Epidermal melanocyte (primary cell): ENCODE data around the gene APOL1.
"Not testable (repeated sequence)": the region's sequence is repeated elsewhere in the genome, so short reads cannot be mapped to it uniquely, and the experiment has no call there.

ENCODE experiments used
- DNase-seq: peaks from one replicate; pipeline ENCODE4 v3.0.0; 2011; ENCODE audit warnings: low spot score; ENCODE audit not compliant: insufficient read length

APOL1 gene, protein sequence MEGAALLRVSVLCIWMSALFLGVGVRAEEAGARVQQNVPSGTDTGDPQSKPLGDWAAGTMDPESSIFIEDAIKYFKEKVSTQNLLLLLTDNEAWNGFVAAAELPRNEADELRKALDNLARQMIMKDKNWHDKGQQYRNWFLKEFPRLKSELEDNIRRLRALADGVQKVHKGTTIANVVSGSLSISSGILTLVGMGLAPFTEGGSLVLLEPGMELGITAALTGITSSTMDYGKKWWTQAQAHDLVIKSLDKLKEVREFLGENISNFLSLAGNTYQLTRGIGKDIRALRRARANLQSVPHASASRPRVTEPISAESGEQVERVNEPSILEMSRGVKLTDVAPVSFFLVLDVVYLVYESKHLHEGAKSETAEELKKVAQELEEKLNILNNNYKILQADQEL

DNA sequence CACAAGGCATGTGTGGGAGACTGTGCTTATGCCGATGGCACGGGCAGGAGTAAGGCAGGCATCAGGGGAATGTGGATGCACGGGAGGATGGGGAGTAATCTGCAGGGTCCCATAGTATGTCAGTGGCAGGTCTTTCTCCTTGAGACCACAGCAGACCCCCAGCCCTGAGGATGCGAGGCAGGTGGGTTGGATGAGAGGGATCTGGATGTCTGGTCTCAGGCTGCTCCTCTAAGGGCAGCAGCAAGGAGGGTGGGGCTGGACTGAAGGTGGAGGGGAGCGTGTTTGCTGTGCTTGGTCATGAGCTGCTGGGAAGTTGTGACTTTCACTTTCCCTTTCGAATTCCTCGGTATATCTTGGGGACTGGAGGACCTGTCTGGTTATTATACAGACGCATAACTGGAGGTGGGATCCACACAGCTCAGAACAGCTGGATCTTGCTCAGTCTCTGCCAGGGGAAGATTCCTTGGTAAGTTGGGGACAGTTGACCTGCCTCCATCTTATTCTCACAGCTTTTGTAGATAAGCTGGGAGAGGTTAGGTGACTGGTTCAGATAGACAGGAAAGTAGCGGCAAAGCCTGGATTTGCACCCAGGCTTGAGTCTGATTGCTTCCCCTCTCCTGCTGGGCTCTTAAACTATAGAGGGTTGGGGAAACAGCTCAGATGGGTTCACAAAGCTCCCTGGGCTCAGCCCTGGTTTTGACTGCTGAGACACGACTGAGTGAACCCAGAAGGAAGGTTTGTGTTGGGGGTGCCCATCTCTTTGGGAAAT, at the start of gene APOL1:
Gene APOL1 (plus strand): TSS at position 380 of the 769 bp plus-strand sequence. CDS start 1,823 bp downstream, outside the sequence.
- no peak for DNase-seq

DNA sequence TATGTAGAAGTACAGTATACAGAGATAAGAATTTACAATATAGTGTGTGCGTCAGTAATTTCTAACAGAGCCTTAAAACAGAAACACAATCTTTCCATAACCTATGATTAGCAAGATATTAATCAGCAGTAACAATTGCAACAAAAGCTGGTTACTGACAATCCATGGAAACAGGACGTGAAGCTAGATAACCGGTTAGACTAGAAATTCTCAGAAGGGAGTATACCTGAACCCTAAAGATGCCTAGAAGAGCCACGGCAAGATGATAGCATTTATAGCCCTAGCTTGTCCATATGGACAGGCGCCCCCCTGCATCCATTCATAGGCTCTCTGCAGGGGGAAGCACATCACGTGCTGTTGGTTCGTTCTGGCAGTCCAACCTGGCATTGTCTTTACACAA, 49.5 kb upstream of the APOL1 start:
- DNase-seq, result not testable (repeated sequence)

DNA sequence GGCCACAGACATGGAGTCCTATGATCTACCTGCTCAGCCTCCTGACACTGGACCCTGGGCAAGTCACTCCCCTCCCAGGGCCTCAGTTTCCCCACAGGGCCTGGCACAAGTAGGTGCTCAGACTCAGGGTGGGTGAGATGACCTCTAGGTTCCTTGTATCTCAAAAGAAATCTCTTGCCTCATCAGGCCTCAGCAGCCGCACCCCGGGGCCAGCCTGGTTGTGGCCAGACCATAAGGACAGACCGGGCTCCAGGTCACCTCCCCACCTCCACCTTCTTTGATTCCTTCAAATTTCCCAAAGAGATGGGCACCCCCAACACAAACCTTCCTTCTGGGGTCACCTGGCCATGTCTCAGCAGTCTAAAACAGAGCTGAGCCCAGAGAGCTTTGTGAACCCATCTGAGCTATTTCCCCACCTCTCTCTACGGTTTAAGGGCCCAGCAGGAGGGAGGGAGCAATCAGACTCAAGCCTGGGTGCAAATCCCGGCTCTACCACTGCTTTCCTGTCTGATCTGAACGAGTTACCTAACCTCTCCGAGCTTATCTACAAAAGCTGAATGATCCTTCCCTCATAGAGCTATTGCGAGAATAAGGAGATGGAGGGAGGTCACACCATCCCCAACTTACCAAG, 48.8 kb upstream of the APOL1 start:
- no peak for DNase-seq

DNA sequence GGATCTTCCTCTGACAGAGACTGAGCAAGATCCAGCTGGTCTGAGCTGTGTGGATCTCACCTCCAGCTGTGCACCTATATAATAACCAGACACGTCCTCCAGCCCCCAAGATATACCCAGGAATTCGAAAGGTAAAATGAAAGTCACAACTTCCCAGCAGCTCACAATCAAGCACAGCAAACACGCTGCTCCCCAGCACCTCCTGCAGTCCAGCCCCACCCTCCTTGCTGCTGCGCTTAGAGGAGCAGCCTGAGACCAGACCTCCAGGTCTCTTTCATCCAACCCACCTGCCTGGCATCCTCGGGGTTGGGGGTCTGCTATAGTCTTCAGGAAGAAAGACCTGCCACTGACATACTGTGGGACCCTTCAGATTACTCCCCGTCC, 48.3 kb upstream of the APOL1 start:
- DNase-seq, result no peak

DNA sequence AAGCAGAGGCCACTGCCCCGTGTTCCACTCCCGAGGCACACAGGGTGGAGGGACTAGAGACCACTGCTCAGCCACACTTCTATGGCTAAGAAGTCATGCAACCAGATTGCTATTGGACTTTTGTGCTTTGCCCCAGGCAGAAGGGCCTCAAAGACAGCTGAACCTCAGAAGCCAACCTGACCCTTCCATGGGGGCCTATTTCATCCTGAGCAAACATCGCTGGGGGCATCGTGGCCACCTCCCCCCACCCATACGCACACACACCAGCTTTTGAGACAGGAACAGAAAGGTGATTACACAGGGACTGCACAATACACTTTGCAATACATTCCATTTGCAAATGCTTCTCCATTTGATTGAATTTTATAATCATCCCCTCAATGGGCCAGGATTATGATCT, 47.4 kb upstream of the APOL1 start:
- not testable (repeated sequence) for DNase-seq

DNA sequence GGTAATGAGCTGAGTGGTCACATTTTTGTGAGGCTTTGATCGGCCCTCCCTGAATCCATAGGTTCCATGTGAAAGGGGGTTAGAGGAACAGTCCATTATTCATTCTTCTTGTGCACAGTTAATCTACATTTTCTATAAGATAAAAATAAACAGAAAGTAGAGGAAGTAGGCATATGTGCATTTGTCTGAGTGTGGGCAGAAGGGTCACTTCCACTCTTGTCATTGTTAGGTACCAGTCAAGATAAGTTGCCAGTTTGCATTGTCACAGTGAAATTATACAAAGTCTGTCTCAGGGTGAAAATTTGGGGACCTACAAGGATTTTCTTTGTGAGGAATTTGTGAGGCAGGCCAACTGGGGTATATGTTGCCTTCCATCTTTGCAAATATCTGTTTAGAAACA, 46.7 kb upstream of the APOL1 start:
- DNase-seq, result no peak

DNA sequence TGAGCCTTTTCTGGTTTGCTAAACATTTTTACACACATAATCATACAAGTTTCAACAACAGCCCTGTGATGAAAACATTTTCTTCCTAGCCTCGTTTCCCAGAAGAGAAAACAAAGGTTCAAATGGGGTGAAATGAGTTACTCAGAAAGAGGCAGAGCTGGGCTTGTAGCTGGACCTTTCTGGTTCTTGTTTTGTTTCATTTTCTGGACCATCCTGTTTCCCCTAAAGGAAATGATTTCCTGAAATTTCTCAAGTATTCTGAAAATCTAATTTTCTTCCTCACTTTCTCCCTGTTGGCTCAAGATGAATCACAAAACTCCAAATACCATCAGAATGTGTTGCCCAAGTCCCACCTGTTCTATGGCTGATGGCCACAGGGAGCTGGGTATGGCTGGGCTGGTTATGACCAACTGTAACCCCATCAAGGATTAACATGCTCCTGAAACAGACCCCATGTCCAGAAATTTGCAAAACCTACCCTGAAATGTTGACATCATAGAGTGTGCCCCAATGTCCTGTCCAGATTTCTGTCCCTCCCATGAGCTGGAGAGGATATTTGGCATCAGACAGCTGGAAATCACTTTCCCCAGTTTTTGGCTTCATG, 44.7 kb upstream of the APOL1 start:
- no peak for DNase-seq

DNA sequence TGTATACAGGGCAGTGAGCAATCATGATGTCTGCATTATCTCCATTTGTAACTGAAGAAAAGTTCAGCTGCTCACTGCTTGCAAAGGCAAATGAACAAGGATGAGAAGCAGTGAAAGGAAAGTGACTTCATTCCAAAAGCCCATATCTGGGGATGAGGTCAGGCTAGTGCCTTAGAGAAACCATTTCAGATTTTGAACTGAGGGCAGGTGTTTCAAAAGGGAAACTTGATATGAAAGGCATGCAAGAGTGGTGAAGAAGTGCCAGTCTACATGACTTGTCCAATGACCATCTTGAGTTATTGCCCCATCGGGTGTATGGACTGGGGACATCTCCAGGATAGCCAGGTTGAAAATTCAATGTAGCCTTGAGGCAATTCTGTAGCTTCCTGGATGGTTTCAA, 44.0 kb upstream of the APOL1 start:
- DNase-seq, result no peak

DNA sequence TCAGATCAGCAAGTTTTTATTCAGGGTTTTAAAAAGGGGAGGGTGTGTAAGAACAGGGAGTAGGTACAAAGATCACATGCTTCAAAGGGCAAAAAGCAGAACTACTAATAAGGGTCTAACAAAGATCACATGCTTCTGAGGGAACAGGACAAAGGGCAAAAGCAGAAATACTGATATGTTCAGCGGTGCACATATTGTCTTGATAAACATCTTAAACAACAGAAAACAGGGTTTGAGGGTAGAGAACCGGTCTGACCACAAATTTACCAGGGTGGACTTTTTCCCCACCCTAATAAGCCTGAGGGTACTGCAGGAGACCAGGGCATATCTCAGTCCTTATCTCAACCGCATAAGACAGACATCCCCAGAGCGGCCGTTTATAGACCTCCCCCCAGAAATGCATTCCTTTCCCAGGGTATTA, 43.4 kb upstream of the APOL1 start:
- DNase-seq, result not testable (repeated sequence)

DNA sequence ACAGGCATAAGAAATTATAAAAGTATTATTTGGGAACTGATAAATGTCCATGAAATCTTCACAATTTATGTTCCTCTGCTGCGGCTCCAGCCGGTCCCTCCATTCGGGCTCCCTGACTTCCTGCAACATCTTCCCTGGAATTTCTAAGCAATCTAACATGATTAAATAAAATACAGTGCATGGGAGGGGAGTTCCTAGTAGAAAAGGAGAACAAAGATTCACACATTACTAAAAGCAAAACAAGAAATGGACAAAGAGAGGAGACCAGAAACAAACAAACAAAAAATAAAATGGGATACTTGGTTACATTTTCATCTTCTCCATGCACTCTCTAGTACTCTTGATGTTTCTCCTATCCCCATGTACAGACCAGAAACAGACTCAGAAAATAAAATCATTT, 42.7 kb upstream of the APOL1 start:
- no peak for DNase-seq

DNA sequence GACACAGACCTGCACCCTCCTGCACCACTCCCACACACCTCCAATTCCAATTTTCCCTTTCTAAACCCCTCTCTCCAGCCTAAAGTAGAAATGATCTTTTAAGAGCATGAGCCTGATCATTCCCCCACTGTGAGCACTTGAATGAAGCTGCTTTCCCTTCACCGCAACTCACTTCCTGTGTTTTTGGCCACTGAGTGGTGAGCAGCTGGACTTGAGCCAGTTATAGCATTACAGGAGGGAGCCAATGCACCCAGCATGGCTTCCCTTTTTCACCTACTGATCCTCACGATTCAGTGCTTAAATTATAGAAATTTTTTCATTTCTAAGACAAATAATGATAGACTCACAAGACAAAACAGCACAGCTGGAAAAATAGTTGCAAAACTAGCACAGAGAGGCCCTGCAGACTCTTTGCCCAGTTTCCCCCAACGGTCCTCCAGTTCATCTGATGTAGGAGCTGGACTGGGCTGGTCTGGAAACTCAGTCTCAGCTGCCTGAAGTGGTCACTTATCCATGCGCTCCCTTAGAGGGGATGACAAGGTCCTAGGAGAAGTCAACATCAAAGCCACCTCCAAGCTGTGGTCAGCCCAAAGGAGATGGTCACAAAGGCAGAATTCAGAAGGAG, 41.6 kb upstream of the APOL1 start:
- no peak for DNase-seq

DNA sequence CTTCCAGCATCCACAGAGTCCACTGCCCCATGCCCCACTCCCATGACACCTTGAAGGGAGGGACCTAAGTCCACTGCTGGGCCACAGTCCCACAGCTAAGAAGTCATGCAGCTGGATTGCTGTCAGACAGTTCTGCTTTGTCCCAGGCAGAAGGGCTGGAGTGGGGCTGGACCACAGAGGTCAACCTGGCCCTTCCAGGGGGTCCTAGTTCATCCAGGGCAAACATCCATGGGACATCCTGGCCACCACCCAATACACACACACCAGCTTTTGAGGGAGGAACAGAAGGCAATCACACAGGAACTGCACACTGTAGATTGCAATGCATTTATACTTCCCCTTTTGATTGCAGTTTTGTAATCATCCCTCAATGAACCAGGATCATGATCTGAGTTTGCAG, 40.0 kb upstream of the APOL1 start:
- no peak for DNase-seq

DNA sequence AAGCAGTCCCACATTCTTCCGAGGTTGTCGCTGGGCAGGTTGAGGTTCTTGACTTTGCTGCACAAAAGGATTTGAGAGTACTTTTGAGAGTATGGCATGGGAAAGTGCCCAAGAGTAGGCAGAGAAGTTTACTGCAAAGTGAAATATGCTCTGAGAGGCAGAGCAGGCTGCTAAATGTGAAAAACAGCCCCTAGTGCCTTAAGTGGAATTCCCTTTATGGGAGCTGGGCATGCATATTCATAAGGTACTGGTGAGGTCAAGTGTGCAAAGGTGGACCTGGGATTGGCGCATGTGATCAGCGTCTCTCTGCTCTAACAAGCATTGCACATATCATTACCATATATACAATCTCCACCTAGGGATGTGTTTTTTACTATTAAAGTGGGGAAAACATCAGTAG, 39.3 kb upstream of the APOL1 start:
- no peak for DNase-seq

DNA sequence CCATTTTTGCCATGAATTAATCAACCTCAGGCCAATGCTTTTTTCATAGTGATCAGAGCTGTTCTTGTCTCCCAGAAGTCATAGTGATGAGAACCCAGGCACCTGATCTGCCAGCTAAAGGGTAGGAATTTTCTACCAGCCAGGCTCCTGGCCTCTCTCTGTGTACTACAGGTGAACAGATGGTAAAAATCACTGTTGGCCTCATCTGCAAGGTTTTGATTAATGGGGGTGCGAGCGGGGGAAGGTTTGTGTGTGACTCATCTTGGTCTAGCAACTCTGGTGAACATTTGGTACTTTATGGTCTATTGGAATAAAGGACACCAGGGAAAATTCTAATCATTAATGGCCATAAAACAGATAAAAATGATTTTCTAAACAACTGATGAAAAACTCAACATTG, 37.0 kb upstream of the APOL1 start:
- no peak for DNase-seq

DNA sequence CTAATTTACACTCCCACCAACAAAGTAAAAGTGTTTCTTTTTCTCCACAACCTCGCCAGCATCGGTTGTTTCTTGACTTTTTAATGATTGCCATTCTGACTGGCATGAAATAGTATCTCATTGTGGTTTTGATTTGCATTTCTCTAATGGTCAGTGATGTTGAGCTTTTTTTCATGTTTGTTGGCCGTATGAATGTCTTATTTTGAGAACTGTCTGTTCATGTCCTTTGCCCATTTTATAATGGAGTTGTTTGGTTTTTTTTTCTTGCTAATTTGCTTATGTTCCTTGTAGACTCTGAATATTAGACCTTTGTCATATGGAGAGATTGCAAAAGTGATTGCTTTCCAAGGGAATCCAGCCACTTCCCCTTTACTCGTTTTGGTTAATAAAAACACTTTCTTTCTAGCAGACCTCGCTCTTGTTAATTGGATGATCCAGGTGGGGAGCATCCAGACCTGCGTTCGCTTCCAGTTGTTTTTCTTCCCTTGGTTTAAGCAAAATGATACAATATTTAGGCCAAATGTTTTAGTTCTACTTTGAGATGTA, 34.2 kb upstream of the APOL1 start:
- DNase-seq, result no peak

DNA sequence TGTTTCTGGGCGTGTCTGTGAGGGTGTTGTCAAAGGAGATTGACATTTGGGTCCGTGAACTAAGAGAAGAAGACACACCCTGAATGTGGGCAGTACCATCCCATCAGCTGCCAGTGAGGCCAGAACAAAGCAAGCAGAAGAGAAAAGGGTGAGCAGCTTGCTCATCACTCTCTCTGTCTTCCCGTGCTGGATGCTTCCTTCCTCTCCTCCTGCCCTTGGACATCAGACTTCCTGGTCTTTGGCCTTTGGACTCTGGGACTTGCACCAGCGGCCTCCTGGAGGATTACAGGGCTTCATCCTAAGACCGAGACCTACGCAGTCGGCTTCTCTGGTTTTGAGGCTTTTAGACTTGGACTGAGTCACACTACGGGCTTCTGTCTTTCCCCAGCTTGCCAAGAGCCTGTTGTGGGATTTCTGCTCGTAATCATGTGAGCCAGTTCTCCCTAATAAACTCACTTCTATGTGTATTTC, 32.4 kb upstream of the APOL1 start:
- DNase-seq, result no peak

DNA sequence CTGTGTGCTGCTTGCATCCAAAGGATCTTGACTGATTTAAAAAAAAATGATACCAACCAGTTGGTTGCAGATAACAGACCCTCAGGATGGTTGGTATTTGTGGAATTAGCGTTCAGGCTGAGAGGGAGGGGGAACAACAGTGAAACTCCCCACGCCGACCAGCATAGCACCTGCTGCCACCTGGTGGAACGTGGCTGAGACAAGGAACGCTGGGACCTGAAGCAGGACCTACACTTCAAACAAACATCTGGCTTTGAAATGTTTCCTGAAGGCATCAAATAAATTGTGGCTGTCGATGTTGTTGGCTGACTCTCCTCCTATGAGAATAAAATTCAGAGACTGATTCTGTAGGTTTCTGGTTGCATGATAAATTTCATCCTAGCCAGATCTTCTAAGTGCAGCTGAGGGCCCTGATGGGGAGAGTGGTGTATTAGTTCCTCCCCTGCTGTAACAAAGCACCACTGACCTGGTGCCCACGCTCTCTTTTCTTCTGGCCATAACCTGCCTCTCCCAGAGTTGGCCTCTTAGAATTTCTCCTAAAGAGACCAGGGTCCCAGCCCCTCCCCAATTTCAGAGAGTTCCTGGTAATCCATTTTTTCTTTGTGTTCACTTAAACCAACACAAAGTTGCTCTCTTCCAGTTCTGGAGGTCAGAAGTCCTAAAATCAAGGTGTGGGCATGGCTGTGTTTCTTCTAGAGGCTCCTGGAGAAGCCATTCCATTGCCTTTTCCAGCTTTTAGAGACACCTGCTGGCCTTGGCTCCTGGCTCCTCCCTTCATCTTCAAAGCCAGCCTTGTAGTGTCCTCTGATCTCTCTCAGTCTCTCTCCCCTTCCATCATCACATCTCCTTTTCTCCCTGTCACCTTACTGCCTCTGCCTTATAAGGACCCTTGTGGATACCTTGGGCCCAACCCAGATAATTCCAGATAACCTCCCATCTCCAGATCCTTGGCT, 30.9 kb upstream of the APOL1 start:
- no peak for DNase-seq

DNA sequence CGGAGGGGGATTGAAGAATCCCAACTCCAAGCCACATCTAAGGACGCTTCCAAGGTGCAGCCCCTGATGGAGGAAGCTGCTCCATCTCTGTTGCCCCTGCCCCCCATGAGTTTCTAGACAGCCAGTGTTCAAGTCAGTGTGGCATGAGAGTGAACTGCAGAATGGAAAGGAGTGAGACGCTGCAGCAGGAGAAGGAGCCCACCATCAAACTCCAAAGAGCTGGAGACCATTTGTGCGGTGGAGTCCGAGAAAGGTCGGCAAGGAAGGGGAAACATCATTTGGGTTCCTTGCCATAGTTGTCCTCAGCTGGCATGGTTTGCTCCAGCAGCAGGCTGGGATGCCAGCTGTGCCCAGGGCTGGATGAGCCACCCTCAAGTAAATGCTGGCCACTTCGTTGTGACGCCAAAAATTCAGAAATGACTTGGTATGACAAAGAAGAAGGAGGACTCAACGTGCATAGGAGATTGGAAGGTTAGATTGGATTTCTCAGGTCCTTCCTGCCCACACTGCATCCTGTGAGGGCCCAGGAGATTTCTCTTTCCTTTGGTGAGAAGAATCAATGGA, 30.0 kb upstream of the APOL1 start:
- no peak for DNase-seq

DNA sequence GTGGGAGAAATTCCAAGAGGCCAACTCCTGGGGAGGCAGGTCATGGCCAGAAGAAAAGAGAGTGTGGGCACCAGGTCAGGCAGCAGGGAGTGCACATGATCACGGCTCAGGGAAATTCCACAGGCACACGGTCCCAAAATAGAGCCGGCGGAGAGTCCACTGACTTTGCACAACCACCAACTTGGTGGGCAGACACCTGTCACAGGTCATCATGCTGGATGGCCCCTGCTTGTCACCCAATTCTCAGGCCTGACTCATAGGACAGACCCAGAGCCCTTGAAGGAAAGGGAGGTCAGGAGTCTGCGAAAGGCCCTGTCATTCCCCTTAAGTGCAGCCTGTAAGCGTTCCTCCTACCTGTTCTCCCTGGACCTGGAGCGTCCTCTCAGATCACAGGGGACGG, 29.4 kb upstream of the APOL1 start:
- DNase-seq, result no peak

DNA sequence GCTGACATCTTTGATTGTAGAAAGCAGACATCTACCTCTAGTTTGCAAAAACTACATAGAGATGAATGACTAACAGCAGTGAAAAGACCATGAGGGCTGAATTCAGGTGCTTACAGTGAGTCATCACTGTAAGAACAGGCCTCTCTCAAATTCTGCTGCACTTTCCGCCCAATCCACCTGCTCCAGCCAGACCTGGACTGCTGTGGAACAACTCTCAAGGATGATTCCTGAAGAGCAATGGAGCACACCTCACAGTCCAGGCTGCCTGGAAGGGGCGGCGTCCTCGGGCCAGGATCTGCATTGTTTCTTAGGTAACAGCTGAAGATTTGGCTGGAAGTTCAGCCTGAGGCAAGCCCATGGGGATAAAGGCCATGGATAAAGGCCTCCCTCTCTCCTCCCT, 28.7 kb upstream of the APOL1 start:
- no peak for DNase-seq
